ENCODE results near the gene SAMD10.
"Not testable (repeated sequence)": the region's sequence is repeated elsewhere in the genome, so short reads cannot be mapped to it uniquely, and the experiment has no call there.

The SAMD10 gene

DNA sequence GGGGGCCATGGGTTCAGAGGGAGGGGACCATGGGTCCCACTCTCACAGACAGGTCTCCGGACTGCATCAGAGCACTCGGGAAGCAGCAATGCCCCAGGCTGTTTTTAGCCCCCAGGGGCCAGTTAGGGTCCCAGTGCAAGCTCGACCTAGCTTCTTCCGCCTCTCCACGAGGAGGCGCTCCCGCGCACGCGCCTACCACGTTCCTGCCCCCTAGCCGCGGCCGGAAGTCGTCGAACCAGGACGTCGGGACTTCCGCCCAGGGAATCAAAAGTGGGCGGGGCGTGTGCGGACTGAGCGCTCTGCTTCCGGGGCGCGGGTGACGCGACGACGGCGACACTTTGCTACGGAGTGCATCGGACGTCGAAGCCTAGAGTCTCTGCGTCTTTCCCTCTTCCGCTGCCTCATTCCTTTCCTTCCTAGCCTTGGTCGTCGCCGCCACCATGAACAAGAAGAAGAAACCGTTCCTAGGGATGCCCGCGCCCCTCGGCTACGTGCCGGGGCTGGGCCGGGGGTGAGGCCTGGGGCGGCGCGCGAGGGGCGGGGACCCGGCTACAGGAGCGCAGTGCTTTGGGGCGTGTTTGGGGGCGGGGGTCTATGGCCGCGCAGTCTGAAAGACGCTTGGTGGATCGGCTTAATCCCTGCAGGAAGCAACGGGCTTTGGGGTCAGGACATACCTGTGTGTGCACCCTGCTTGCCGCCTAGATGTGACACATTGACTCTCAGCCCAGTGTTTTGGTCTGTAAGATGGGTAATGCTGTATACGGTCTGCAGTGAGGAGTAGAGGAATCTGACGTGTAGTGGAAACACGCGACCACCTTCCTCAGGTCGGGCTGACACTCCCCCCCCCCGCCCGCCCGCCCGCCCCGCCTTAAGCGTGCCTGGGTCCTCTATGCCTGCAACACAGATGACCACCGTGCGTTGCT is 1.6 kb upstream of the SAMD10 start, which contains the start of gene PRPF6:
TSS of gene PRPF6 (plus strand) at position 327 of the 923 bp plus-strand sequence. CDS start at position 441, 114 bp downstream.
- TF ChIP-seq CTCF (IDR thresholded peaks at IDR 0.05; ENCODE audit: insufficient read depth, missing control alignments) = peak; percentile 83
- DNase-seq (ENCODE audit: insufficient read length, low spot score) (peak; percentile 94), FAIRE-seq (no peak)

- DNase-seq (ENCODE audit: insufficient read length, low spot score) (no peak), FAIRE-seq (no peak)
- no peak for TF ChIP-seq CTCF (IDR thresholded peaks at IDR 0.05; ENCODE audit: insufficient read depth, missing control alignments)
Measured at GRCh38 chr20:63980317-63980805, 919 bp upstream of the SAMD10 start.

GRCh38 chr20:63979229-63979556 is 249 bp downstream of the SAMD10 start:
- FAIRE-seq (no peak), DNase-seq (ENCODE audit: insufficient read length, low spot score) (no peak)
- no peak for TF ChIP-seq CTCF (IDR thresholded peaks at IDR 0.05; ENCODE audit: insufficient read depth, missing control alignments)

DNA sequence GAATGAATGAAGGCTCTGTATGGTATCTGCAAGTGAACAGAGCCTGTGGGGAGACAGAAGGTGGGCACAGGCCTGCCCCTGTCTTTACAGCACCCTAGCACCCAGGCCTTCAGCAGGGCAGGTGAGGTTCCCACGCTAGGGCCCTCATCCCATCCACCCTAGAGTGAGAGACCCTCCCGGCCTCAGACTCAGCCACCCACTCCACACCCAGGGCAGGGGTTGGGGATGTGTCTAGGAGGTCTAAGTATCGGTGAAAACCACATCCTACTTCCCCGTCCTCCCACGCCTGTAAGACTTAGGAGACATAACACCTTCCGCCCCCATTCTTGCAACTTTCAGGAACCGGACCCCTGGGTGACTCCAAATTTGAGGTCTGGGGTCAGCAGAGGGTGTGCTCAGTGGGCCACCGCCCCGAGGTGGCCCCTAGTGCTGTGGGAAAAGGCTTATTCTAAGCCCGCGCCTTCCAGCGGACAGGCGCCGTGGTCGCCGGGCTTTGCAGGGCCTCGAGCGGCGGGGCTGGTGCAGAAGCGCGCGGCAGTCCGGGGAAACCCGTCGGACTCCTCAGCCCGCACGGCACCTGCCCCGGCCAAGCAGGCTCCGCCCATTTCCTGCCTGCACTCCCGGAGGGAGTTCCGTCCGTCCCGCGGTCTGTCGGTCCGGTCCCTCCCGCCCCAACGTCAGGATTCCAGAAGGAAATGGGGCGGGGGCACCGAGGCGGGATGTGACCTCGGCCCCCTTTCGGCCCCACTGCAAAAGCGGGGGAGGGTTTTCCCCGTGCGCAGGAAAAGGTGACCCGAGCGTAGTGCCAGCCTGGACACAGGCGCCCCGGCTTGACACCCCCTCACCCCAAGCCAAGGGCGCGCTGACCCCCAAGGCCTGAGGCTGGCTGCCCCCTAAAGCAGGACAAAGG is 868 bp downstream of the SAMD10 start:
- FAIRE-seq (no peak), DNase-seq (ENCODE audit: insufficient read length, low spot score) (no peak)
- TF ChIP-seq CTCF (IDR thresholded peaks at IDR 0.05; ENCODE audit: insufficient read depth, missing control alignments) = no peak

DNA sequence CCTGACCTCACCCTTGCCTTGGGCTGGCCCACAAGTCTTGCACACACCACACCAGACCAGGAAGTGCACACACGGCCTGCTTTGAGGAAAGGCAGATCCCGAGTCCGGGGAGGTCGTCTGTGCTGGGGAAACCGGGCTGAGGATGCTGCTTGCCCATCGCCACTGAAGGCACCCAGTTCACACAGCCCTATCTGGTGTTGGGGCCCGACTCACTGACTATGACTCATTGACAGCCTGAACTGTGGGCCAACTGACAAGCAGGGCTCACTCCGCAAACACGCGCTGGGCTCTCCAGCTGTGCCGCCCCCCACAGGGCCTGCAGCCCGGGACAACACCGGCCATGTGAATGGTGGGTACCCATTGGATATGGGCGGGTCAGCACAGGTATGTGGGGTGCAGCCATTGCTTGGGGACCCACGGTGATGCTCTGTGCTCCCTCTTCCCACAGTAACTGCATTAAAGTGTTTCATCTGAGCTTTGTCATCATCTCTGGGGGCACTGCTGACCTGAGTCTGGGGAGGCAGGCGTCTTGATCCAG is 1.6 kb downstream of the SAMD10 start:
- TF ChIP-seq CTCF (IDR thresholded peaks at IDR 0.05; ENCODE audit: insufficient read depth, missing control alignments) = no peak
- no peak for FAIRE-seq
- DNase-seq (ENCODE audit: insufficient read length, low spot score) = peak; percentile 3

- peak; percentile 5 for DNase-seq (ENCODE audit: insufficient read length, low spot score)
- no peak for TF ChIP-seq CTCF (IDR thresholded peaks at IDR 0.05; ENCODE audit: insufficient read depth, missing control alignments)
- FAIRE-seq = no peak
Measured at GRCh38 chr20:63976980-63977738, 2.3 kb downstream of the SAMD10 start.

GRCh38 chr20:63976511-63976910 is 2.9 kb downstream of the SAMD10 start:
- not testable (repeated sequence) for FAIRE-seq; DNase-seq (ENCODE audit: insufficient read length, low spot score)
